SU-DHL-6 (cell line): ENCODE results near the gene PLEKHJ1.

Source experiments
- H2AFZ ChIP-seq: fragments of 200-600 bp; sonication (generic); 2 replicates; pipeline ENCODE4 v1.6.1; 2014; ENCODE audit warnings: low read depth, mild to moderate bottlenecking, moderate library complexity, mixed read lengths, antibody characterized with exemption, low read length; ENCODE audit not compliant: severe bottlenecking
- H3F3A ChIP-seq: fragments of 200-600 bp; shearing (Covaris generic); 2 replicates; pipeline ENCODE4 v1.6.0; 2016; ENCODE audit warnings: antibody characterized with exemption, mild to moderate bottlenecking; ENCODE audit not compliant: insufficient read depth
- H3K27ac ChIP-seq: fragments of 200-600 bp; sonication (generic); 2 replicates; pipeline ENCODE4 v1.5.1; 2016; ENCODE audit warnings: low read depth, mild to moderate bottlenecking, low read length, moderate library complexity, mixed read lengths
- H3K27me3 ChIP-seq: fragments of 200-600 bp; sonication (generic), shearing (Covaris generic); 2 replicates; pipeline ENCODE4 v1.6.0; 2014; ENCODE audit warnings: mild to moderate bottlenecking, low read length
- H3K36me3 ChIP-seq: fragments of 200-600 bp; sonication (generic); 2 replicates; pipeline ENCODE4 v1.6.1; 2014; ENCODE audit warnings: mild to moderate bottlenecking, low read length, mixed read lengths
- H3K4me2 ChIP-seq: fragments of 300-600, 200-600 bp; shearing (Covaris generic), sonication (generic); 2 replicates; pipeline ENCODE4 v1.6.0; 2014; ENCODE audit warnings: low read length, low read depth, mild to moderate bottlenecking; ENCODE audit not compliant: poor library complexity, severe bottlenecking
- H3K4me3 ChIP-seq: fragments of 200-600 bp; sonication (generic); 2 replicates; pipeline ENCODE4 v1.5.1; 2014; ENCODE audit warnings: antibody characterized with exemption, low read length, mild to moderate bottlenecking, mixed read lengths; ENCODE audit not compliant: insufficient read depth, poor library complexity, severe bottlenecking
- H3K79me2 ChIP-seq: fragments of 200-600 bp; sonication (generic); 2 replicates; pipeline ENCODE4 v1.6.1; 2014; ENCODE audit warnings: mild to moderate bottlenecking, low read length, moderate library complexity; ENCODE audit not compliant: insufficient read depth
- H3K9ac ChIP-seq: fragments of 200-600 bp; sonication (generic); 2 replicates; pipeline ENCODE4 v1.7.0; 2014; ENCODE audit warnings: mild to moderate bottlenecking, low read length
- H3K9me2 ChIP-seq: fragments of 200-600 bp; sonication (generic); replicated peaks from 2 replicates; pipeline ENCODE4 v1.6.1; 2014; ENCODE audit warnings: low read length; ENCODE audit not compliant: insufficient read depth
- H3K9me3 ChIP-seq: fragments of 200-600 bp; sonication (generic); 2 replicates; pipeline ENCODE4 v1.6.1; 2014; ENCODE audit warnings: low read length, mixed read lengths; ENCODE audit not compliant: insufficient read depth
- H4K20me1 ChIP-seq: fragments of 200-600 bp; sonication (generic); 2 replicates; pipeline ENCODE4 v1.6.1; 2014; ENCODE audit warnings: low read depth, mild to moderate bottlenecking, antibody characterized with exemption, low read length, moderate library complexity, mixed read lengths
- CTCF ChIP-seq: fragments of 200-600 bp; sonication (generic); IDR thresholded peaks from one replicate; pipeline ENCODE4 v1.5.1; 2017; ENCODE audit warnings: antibody characterized with exemption, mild to moderate bottlenecking, low read length, moderate library complexity; ENCODE audit not compliant: insufficient read depth, poor library complexity, severe bottlenecking
- EZH2phosphoT487 ChIP-seq: fragments of 200-600 bp; sonication (generic), shearing (Covaris generic); conservative IDR thresholded peaks from 2 replicates; pipeline ENCODE4 v1.6.1; 2018; ENCODE audit warnings: mild to moderate bottlenecking, antibody characterized with exemption, low read length, moderate library complexity, mixed read lengths

The PLEKHJ1 gene

GRCh38 chr19:2231621-2232221 is 4.4 kb downstream of the PLEKHJ1 start:
- Histone ChIP-seq H3K4me3 (no peak overlapping the region), H3K27ac (peak overlapping the region; percentile 30; the same call in 1 of the 2 replicates), H2AFZ (no peak overlapping the region), H3K9ac (no peak overlapping the region), H3F3A (peaks cover 30% of the 10 kb centered on the region), H3K27me3 (no peaks in the 10 kb centered on the region), H3K79me2 (peaks cover 35% of the 10 kb centered on the region), H3K36me3 (no peaks in the 10 kb centered on the region), H3K4me2 (no peak overlapping the region), H3K9me3 (no peaks in the 10 kb centered on the region), H3K9me2 (no peaks in the 10 kb centered on the region), H4K20me1 (no peaks in the 10 kb centered on the region)
- no peak for TF ChIP-seq CTCF
- no peak for TF ChIP-seq EZH2phosphoT487

DNA sequence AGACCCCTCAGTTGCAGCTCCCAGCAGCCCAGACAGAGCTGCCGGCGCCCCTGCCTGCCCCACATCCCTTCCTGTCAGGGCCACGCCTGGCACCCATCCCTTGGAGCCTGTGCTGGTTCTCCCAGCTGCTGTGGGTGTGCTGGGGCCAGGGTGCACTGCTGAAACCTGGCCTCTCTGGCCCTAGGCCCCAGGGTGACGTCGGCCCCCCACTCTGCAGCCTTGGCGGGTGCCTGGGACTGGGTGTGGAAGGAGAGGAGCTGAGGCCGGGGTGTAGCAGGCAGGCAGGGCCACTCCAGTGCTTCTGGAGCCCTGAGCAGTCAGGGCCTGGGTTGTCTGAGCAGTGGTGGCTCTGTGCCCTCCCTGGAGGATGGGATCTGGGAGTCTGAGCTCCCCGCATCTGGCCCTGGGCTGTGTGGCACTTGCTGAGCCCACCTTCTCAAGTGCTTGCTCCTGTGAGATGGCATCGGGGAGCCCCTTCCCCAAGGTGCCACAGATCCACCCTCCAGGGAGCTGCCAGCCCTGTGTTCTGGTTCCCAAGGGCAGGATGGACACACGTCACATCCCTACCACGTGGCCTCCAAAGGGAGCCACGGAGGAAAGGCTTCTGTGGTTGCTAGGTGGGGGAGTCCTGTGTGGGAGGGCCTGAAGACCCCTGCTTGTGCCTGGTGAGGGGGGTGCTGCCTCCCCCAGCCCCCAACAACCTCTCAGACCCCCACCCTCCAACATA is 5.2 kb downstream of the PLEKHJ1 start:
- Histone ChIP-seq H3K27ac (peak overlapping the region; percentile 30; the same call in 1 of the 2 replicates), H3K4me2 (no peak overlapping the region), H3K9me3 (no peaks in the 10 kb centered on the region), H3F3A (peaks cover 30% of the 10 kb centered on the region), H3K9ac (no peak overlapping the region), H4K20me1 (no peaks in the 10 kb centered on the region), H3K36me3 (no peaks in the 10 kb centered on the region), H3K9me2 (no peaks in the 10 kb centered on the region), H3K79me2 (peaks cover 33% of the 10 kb centered on the region), H2AFZ (no peak overlapping the region), H3K4me3 (no peak overlapping the region), H3K27me3 (no peaks in the 10 kb centered on the region)
- TF ChIP-seq CTCF (no peak), EZH2phosphoT487 (no peak)

- TF ChIP-seq EZH2phosphoT487 (no peak), CTCF (no peak)
- Histone ChIP-seq H3K9me2 (no peaks in the 10 kb centered on the region), H4K20me1 (no peaks in the 10 kb centered on the region), H3K27ac (no peak overlapping the region), H2AFZ (no peak overlapping the region), H3K4me3 (no peak overlapping the region), H3K9me3 (no peaks in the 10 kb centered on the region), H3F3A (peaks cover 28% of the 10 kb centered on the region), H3K4me2 (no peak overlapping the region), H3K36me3 (no peaks in the 10 kb centered on the region), H3K27me3 (no peaks in the 10 kb centered on the region), H3K79me2 (peaks cover 24% of the 10 kb centered on the region), H3K9ac (no peak overlapping the region)
Observed at GRCh38 chr19:2230033-2230531, 6.0 kb downstream of the PLEKHJ1 start.
